H1 (cell line): ENCODE data around the gene PRUNE1.

Source experiments
- CTCF ChIP-seq, 3 experiments: IDR thresholded peaks; 1 replicate in 2 of 3; 2 replicates in 1 of 3; pipeline versions ENCODE4 v1.5.1 to v1.6.1; 2011; ENCODE audit warnings: low read length in 3 of 3, mild to moderate bottlenecking in 3 of 3, inconsistent platforms in 2 of 3, low read depth in 1 of 3, moderate library complexity in 1 of 3; ENCODE audit not compliant: insufficient read depth in 1 of 3; ENCODE audit errors: control extremely low read depth in 1 of 3
- FOSL1 ChIP-seq: IDR thresholded peaks from 2 replicates; pipeline ENCODE4 v1.6.1; 2011; ENCODE audit warnings: mild to moderate bottlenecking, low read depth, low read length, moderate library complexity; ENCODE audit not compliant: insufficient read depth

GRCh38 chr1:150974580-150975478 lies 33.4 kb upstream of the PRUNE1 start, which contains the start of gene CERS2:
- TF ChIP-seq FOSL1 (no peak), CTCF (IDR thresholded peaks at IDR 0.05; ENCODE audit: control extremely low read depth in 1 of 3, insufficient read depth in 1 of 3, low read depth in 1 of 3, low read length in 3 of 3) (no peak)
